Type B pancreatic cell (in vitro differentiated cells): ENCODE data around the gene TUT4. TPM values are rescaled to one million over a fixed set of nuclear protein-coding genes. Genes with fewer than 3 reads are reported as not detected.

ENCODE experiments used
- DNase-seq: peaks from one replicate; pipeline ENCODE4 v3.0.0; 2021; ENCODE audit warnings: mixed read lengths; ENCODE audit not compliant: unreplicated experiment; ENCODE audit errors: extremely low spot score
- H3K27ac Mint-ChIP-seq: 2 replicates; pipeline ENCODE4 v1.8.0; 2021; ENCODE audit warnings: mild to moderate bottlenecking, mixed read lengths
- H3K27me3 Mint-ChIP-seq: 2 replicates; pipeline ENCODE4 v1.8.0; 2021; ENCODE audit warnings: mixed read lengths
- H3K36me3 Mint-ChIP-seq: 2 replicates; pipeline ENCODE4 v1.8.0; 2021; ENCODE audit warnings: mixed read lengths
- H3K4me1 Mint-ChIP-seq: one replicate; pipeline ENCODE4 v1.8.0; 2021; ENCODE audit warnings: mixed read lengths; ENCODE audit not compliant: unreplicated experiment
- H3K4me3 Mint-ChIP-seq: 2 replicates; pipeline ENCODE4 v1.8.0; 2021; ENCODE audit warnings: mild to moderate bottlenecking, mixed read lengths
- H3K9me3 Mint-ChIP-seq: 2 replicates; pipeline ENCODE4 v1.8.0; 2021; ENCODE audit warnings: mixed read lengths
- CTCF ChIP-seq: fragments of 200-600 bp; sonication (generic); conservative IDR thresholded peaks from 2 replicates; pipeline ENCODE4 v1.5.0; 2021; ENCODE audit warnings: antibody characterized with exemption, mild to moderate bottlenecking
- total RNA-seq: library from RNA; stranded (reverse); gene quantifications from 2 replicates; pipeline ENCODE4 v1.2.1, GENCODE V29; 2021; ENCODE audit warnings: low replicate concordance

The TUT4 gene
- total RNA-seq, 1 donor from 2014 or later = 108 TPM

DNA sequence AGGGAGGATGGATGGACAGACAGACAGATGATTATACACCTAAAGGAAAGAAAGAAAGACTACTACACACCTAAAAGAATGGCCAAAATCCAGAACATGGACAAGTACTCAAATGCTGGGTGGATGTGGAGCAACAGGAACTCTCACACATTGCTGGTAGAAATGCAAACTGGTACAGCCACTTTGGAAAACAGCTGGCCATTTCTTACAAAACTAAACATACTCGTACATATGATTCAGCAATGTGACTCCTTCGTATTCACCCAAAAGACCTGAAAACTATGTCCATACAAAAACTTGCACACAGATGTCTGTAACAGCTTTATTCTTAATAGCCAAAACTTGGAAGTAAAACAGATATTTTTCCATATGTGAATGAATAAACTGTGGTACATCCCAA lies 97.2 kb downstream of the TUT4 start:
- Mint-ChIP-seq H3K4me1 (no peaks in the 10 kb centered on the region), H3K27ac (no peak overlapping the region), H3K9me3 (no peaks in the 10 kb centered on the region), H3K27me3 (no peaks in the 10 kb centered on the region), H3K36me3 (peaks cover 42% of the 10 kb centered on the region), H3K4me3 (no peak overlapping the region)
- no peak for DNase-seq
- TF ChIP-seq CTCF = no peak

GRCh38 chr1:52454779-52455178 lies 98.1 kb downstream of the TUT4 start:
- Mint-ChIP-seq H3K9me3 (no peaks in the 10 kb centered on the region), H3K4me3 (no peak overlapping the region), H3K27ac (no peak overlapping the region), H3K27me3 (no peaks in the 10 kb centered on the region), H3K4me1 (no peaks in the 10 kb centered on the region), H3K36me3 (peaks cover 39% of the 10 kb centered on the region)
- no peak for DNase-seq
- TF ChIP-seq CTCF = no peak

- DNase-seq = no peak
- Mint-ChIP-seq H3K4me1 (no peaks in the 10 kb centered on the region), H3K36me3 (peaks cover 42% of the 10 kb centered on the region), H3K27me3 (no peaks in the 10 kb centered on the region), H3K9me3 (no peaks in the 10 kb centered on the region), H3K4me3 (no peak overlapping the region), H3K27ac (no peak overlapping the region)
- TF ChIP-seq CTCF = no peak
Measured at GRCh38 chr1:52454127-52454526, 98.8 kb downstream of the TUT4 start.

DNA sequence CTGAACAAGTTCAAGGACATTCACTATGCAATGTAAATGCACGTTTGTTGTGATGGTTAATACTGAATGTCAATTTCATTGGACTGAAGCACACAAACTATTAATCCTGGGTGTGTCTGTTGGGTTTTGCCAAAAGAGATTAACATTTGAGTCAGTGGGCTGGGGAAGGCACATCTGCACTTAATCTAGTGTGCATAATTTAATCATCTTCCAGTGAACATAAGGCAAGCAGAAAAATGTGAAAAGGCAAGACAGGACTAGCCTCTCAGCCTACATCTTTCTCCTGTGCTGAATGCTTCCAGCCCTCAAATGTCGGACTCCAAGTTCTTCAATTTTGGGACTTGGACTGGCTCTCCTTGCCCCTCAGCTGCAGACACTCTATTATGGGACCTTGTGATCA lies 108.4 kb downstream of the TUT4 start:
- Mint-ChIP-seq H3K27me3 (no peaks in the 10 kb centered on the region), H3K27ac (no peak overlapping the region), H3K9me3 (no peaks in the 10 kb centered on the region), H3K4me1 (no peaks in the 10 kb centered on the region), H3K4me3 (no peak overlapping the region), H3K36me3 (peaks cover 34% of the 10 kb centered on the region)
- no peak for DNase-seq
- TF ChIP-seq CTCF = no peak

GRCh38 chr1:52439976-52440375 lies 112.9 kb downstream of the TUT4 start:
- H3K36me3 Mint-ChIP-seq = peaks cover 35% of the 10 kb centered on the region
- DNase-seq = no peak
- no peak overlapping the region for H3K27ac Mint-ChIP-seq
- no peak for TF ChIP-seq CTCF
- no peaks in the 10 kb centered on the region for H3K4me1 Mint-ChIP-seq
- H3K4me3 Mint-ChIP-seq = no peak overlapping the region
- H3K27me3 Mint-ChIP-seq = no peaks in the 10 kb centered on the region
- no peaks in the 10 kb centered on the region for H3K9me3 Mint-ChIP-seq

DNA sequence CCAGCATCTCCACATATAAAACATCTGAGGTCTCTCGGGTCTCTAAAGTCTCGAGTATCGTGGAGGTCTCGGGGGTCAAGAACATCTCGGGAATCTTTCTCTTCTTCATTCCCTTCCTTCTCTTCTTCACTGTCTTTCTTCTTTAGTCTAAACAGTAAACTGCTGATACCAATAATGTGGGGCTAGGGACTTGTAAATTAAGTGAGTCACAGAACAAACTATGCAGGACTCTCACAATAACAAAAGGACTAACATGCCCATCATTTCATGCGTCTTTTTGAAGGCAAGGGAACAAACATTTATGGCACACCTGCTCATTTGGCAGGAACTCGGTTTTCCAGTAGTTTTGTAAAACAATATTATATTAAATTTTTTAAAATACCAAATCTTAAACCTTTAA lies 116.1 kb downstream of the TUT4 start:
- H3K4me3 Mint-ChIP-seq = no peak overlapping the region
- no peak for TF ChIP-seq CTCF
- H3K4me1 Mint-ChIP-seq = no peaks in the 10 kb centered on the region
- DNase-seq = no peak
- H3K36me3 Mint-ChIP-seq = peaks cover 31% of the 10 kb centered on the region
- no peaks in the 10 kb centered on the region for H3K9me3 Mint-ChIP-seq
- H3K27me3 Mint-ChIP-seq = no peaks in the 10 kb centered on the region
- H3K27ac Mint-ChIP-seq = no peak overlapping the region
